ENCODE results near the gene TBX18.

DNA sequence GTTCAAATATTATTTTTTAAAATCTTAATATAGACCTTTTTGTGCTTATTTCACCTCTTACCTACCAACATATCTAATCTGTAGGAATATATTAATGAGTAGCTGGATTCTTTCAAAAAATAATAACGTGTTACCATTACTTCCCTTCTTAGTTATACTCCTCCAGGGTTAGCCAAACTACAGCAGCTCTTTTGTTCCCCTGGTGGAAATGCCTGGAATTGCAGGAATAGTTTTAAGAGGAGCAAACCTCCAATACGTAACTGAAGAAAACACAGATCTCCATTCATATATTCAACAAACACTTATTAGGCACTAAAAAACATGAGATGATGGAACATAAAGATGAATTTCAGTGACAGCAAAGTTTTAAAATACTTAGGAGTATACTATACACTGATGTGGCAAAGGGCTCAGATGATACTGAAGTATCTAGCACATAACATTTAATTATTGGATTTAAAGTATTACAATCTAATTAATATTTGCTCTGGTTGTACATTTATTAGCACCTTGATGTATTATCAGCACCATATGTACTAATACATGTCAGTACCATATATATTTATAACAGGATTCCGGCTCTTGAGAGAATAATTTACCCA, 78.3 kb downstream of the TBX18 start:
- TF ChIP-seq MZF1 (tag by site-specific recombination; IDR thresholded peaks at IDR 0.05; ENCODE audit: borderline replicate concordance) (no peak), ZNF596 (tag by site-specific recombination; IDR thresholded peaks at IDR 0.05) (no peak), ZBTB7A (tag by site-specific recombination; IDR thresholded peaks at IDR 0.05; ENCODE audit: low read depth) (no peak), HOXA7 (CRISPR knock-in tag; IDR thresholded peaks at IDR 0.05; ENCODE audit: borderline replicate concordance) (no peak), SP2 (tag by site-specific recombination; IDR thresholded peaks at IDR 0.05) (no peak), KLF16 (tag by site-specific recombination; IDR thresholded peaks at IDR 0.05) (no peak), ZFP69B (tag by site-specific recombination; IDR thresholded peaks at IDR 0.05) (no peak), ZNF23 (tag by site-specific recombination; IDR thresholded peaks at IDR 0.05; ENCODE audit: borderline replicate concordance) (no peak), REPIN1 (tag by site-specific recombination; IDR thresholded peaks at IDR 0.05; ENCODE audit: low read depth) (no peak), ZSCAN23 (tag by site-specific recombination; IDR thresholded peaks at IDR 0.05) (no peak)
- TF ChIP-seq, protein P1, sequence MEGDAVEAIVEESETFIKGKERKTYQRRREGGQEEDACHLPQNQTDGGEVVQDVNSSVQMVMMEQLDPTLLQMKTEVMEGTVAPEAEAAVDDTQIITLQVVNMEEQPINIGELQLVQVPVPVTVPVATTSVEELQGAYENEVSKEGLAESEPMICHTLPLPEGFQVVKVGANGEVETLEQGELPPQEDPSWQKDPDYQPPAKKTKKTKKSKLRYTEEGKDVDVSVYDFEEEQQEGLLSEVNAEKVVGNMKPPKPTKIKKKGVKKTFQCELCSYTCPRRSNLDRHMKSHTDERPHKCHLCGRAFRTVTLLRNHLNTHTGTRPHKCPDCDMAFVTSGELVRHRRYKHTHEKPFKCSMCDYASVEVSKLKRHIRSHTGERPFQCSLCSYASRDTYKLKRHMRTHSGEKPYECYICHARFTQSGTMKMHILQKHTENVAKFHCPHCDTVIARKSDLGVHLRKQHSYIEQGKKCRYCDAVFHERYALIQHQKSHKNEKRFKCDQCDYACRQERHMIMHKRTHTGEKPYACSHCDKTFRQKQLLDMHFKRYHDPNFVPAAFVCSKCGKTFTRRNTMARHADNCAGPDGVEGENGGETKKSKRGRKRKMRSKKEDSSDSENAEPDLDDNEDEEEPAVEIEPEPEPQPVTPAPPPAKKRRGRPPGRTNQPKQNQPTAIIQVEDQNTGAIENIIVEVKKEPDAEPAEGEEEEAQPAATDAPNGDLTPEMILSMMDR (tag by site-specific recombination; IDR thresholded peaks at IDR 0.05), result no peak
- TF ChIP-seq, protein P2, sequence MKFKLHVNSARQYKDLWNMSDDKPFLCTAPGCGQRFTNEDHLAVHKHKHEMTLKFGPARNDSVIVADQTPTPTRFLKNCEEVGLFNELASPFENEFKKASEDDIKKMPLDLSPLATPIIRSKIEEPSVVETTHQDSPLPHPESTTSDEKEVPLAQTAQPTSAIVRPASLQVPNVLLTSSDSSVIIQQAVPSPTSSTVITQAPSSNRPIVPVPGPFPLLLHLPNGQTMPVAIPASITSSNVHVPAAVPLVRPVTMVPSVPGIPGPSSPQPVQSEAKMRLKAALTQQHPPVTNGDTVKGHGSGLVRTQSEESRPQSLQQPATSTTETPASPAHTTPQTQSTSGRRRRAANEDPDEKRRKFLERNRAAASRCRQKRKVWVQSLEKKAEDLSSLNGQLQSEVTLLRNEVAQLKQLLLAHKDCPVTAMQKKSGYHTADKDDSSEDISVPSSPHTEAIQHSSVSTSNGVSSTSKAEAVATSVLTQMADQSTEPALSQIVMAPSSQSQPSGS (tag by site-specific recombination; IDR thresholded peaks at IDR 0.05; ENCODE audit: low read depth), result no peak
- TF ChIP-seq, protein P3, sequence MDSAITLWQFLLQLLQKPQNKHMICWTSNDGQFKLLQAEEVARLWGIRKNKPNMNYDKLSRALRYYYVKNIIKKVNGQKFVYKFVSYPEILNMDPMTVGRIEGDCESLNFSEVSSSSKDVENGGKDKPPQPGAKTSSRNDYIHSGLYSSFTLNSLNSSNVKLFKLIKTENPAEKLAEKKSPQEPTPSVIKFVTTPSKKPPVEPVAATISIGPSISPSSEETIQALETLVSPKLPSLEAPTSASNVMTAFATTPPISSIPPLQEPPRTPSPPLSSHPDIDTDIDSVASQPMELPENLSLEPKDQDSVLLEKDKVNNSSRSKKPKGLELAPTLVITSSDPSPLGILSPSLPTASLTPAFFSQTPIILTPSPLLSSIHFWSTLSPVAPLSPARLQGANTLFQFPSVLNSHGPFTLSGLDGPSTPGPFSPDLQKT (IDR thresholded peaks at IDR 0.05; ENCODE audit: borderline replicate concordance, low read depth, low read length), result no peak
